ENCODE results near the gene ENTHD1.

The ENTHD1 gene

GRCh38 chr22:39729141-39729934 is 164.2 kb downstream of the ENTHD1 start:
- no peak for DNase-seq

DNA sequence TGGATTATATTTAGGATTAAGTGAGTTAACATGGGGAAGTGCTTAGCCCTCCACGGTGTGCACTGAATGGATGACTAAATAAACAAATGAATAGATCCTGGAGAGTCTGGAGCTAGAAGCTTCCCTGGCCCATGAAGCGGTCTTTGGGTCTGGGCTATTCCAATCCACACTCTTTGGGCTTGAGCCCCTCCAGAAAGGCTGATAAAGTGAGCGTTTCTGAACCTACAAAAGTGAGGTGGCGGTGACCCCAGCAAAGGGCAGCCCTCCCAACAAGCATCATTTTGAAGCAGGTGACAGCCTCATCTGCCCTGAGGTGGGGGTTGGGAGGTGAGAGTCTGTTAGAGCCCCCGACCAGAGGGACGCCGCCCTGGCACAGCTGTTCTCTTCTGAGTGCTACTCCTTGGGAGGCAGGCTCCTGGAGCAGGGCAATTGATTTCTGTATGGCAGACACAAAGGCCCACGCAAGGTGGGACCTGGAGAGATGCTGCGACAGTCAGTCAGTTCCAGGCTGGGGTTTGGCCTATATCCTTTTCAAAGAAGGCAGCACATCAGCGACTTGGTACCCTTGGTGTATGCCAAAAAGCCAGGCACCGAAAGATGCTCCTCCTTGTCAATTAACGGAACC is 165.2 kb downstream of the ENTHD1 start:
- no peak for DNase-seq

- no peak for DNase-seq
Measured at GRCh38 chr22:39727541-39727940, 166.0 kb downstream of the ENTHD1 start.

- no peak for DNase-seq
Measured at GRCh38 chr22:39725351-39726035, 168.1 kb downstream of the ENTHD1 start.

DNA sequence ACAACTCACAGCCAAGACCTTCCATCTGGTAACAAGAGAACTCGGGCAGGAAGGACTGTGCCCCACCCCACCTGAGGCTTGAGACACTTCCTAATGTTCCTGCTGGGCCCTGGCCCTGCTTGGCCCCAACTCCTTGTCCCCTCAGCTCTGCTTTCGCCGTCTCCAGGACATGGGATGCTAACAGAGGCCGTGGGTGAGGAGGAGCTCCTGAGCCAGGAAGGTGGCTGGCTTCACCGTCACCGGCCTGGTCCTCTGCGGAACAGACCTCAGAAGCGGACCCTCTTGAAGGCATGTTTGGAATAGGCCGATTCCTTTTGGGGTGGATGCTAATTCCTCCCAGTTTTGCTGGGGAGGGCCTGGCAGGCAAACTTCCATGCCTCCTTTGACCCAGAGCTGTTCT is 168.7 kb downstream of the ENTHD1 start:
- no peak for DNase-seq

DNA sequence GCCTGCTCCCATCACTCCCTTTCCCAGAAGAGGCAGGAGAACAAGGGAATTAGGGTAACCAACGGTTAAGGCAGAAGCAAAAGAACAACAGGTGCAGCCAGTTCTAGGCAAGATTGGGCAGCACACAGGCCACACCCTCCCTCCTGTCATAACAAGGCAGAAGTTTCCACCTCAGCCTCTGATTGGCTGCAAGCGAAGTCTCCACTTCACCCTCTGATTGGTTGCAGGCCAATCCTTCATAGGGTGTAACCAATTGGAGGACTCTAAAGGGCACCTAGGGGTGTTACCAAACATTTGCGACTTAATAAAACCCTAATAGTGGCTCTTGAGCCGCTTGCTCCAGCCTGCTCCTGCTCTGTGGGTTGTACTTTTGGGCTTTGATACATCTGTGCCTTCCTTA is 169.2 kb downstream of the ENTHD1 start:
- DNase-seq: no peak

DNA sequence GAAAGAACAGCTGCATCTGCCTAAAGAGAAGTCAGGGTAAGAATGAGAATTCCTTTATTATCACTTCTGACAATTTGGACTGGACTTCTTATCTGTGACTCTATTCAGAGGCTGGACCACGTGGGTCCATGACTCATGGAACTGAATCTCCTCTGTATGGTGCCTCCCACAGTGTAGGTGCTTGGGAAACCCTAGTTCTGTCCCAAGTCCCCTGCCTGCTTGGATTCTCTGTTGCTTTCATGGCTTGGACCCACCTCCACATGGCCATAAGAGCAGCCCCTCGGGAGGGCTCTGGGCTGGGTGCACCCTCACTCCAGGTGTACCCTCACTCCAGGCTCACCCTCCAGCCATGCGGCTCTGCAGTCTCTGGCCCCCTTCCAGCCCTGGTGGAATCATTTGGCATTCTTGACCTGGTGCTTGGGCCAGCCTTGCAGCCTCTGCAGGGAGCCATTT is 169.6 kb downstream of the ENTHD1 start:
- DNase-seq: no peak

DNA sequence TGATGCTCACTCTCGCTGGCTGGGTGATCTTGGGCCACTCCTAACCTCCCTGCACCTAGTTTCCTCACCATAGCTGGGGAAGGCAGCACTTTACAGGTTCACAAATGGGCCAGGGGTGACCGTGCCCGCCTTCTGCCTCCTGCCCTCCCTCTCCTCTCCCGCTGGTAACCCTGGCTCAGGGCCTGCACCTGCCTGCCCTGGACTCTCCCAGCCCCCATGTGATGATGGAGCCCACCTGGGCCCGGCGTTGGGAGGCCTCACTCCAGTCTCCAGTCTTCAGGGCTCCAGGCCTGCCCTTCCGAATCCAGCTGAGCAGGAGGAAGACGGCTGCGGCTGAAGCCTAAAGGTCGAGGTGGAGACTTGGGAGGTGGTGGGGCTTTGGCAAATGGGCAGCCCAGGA is 170.1 kb downstream of the ENTHD1 start:
- no peak for DNase-seq

DNA sequence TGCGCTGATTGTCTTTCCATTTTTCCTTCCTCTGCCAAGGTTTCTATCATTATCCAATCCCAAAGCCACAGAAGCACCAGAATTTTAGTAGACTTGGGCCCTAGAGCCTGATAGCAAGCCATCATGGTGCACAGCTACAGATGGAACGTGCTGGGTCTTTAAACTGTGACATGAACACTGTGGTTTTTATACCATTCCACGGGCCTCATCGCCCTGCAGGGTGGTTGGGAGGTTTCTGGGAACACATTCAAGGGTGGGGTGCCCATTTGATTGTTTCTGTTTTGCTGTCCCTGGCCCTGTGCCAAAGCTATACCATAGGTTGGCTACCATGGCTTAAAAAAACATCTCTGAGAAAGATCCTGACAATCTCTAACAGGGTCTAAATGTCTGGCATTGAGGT is 171.1 kb downstream of the ENTHD1 start:
- DNase-seq: no peak

DNA sequence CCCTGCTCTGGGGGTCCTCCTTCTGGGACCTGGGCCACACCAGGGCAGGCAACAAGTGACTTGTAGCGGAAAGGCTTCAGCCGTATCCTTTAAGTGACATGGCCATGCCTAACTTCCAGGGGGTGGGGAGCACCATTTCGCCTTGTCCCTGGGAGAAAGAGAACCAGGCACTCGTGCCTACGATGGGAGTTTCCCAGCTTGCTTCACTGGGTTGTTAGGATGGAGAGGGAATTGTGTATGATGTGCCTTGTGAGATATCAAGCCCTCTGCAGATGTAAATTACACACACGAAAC is 171.6 kb downstream of the ENTHD1 start:
- no peak for DNase-seq

- DNase-seq: no peak
Measured at GRCh38 chr22:39721206-39722031, 172.1 kb downstream of the ENTHD1 start.

- no peak for DNase-seq
Measured at GRCh38 chr22:39719559-39720450, 173.8 kb downstream of the ENTHD1 start.

GRCh38 chr22:39718921-39719475 is 174.6 kb downstream of the ENTHD1 start:
- no peak for DNase-seq

DNA sequence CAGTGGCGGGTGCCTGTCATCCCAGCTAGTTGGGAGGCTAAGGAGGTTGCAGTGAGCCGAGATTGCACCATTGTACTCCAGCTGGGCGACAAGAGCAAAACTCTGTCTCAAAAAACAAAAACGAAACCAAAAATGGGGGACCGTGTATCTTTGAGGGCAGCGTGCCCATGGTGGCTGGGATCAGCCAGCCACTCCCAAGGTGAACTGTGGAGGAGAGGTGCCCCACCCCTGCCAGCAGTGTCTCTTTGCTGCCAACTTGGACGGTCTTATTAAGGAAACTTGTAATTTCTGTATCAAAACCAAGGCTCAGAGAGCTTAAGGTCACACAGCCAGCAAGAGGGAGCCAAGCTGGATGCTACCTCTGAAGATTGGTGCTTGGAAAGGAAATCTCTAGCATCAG is 175.4 kb downstream of the ENTHD1 start:
- DNase-seq: no peak

GRCh38 chr22:39717099-39717498 is 176.5 kb downstream of the ENTHD1 start:
- DNase-seq: no peak

DNA sequence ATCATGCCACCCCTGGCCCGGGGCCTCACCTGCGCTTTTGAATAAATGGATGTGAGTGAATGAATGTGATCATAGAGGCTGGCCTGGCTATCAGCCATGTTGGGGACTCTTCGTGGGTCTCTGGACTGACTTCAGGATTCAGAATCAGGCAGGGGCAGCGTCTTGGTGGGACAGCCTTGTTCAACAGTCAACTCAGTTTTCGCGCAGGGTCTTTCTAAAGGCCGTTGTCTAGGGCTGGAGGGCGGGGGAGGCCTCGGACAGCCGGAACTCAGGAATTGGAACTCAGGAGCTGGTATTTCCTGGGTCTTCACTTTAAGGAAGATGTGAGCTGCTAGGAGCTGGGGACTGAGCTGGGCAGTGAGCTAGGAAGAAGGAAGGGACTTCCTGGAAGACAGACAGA is 177.0 kb downstream of the ENTHD1 start:
- DNase-seq: no peak

- no peak for DNase-seq
Measured at GRCh38 chr22:39715778-39716495, 177.6 kb downstream of the ENTHD1 start.

- no peak for DNase-seq
Measured at GRCh38 chr22:39714321-39714720, 179.2 kb downstream of the ENTHD1 start.

DNA sequence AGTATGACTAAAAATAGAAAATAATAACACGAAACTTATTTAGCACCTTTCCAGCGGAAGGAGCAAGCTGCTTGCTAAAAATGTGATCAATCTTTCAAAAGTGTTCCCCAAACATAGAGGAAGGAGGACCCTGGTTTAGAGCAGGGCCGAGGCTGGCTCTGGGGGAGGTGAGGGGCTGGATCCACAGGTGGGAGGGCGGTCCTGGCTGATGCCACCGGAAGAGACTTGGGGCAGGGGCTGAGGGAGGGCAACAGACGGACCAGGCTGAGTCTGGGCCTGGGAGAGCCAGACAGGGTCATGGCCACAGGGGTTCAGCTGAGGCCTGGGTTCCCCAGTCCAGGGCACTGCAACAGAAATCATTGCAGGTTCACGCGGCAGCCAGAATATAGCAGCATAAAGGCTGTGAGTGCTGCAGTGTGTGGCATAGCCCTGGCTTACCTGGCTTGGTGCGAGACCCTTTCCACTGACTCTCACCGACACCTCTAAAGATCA is 179.7 kb downstream of the ENTHD1 start:
- DNase-seq: no peak

DNA sequence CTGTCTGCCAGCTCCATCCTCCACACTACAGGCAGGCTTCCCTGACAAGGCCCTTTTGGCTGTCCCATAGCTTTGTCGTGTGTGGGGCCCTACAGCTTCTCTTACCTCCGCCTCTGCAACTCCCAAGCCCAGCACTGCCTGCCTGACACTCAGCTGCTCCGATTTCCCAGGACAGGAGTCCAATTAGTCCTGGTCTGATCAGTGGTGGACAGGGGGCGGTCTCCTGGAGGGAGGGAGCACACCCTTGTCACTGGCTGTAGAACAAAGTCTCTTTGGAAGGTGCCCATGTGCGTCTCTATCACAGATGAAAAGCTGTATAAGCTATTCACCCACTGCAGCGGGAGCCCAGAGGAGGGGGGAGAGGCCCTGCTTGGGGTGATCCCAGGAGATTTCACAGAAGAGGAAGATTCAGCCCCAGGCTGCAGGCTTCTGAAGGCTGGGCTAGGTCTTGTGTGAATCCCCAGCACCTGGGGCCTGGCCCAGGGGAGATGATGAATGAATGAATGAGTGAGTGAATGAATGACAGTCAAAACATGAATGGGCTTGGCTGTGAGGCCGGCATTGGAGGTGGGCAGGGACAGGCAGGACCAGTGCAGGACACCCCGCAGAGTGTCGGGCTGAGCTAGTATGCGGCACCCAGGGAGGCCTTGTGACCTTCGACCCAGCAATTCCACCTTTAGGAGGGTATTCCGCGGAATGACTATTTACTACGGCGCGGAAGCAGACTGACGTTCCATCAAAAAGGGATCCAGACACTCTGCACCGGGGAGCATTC is 180.6 kb downstream of the ENTHD1 start:
- no peak for DNase-seq

Data from NCI-H187 treated with DMSO at 0.1 percent for 48 hours (cell line).